T-cell (primary cell): ENCODE results near the gene ADAM11. TPM values are rescaled to one million over a fixed set of nuclear protein-coding genes. Genes with fewer than 3 reads are reported as not detected.

Experiments used
- ATAC-seq, 4 experiments: fragments of 200-7000 bp in 3 of 4; fragments of 150-1000 bp in 1 of 4; cut with Tn5 transposase; replicated peaks in 1 of 4; 1 replicate in 3 of 4; 2 replicates in 1 of 4; pipeline ENCODE4 v1.10.0; 2021; ENCODE audit warnings: moderate library complexity in 3 of 4, mild to moderate bottlenecking in 2 of 4, moderate number of reproducible peaks in 1 of 4
- CTCF ChIA-PET, 2 donors: fragments of 300-600 bp; sonication (Branson Sonifier 250); formaldehyde crosslinking; loops; one replicate each; lab custom pipeline; 2022; ENCODE audit warnings: antibody characterized with exemption in 2 of 2; lab: Charles Lee
- POLR2A ChIA-PET, 2 donors: fragments of 300-600 bp; sonication (Branson Sonifier 250); formaldehyde crosslinking; loops; one replicate each; lab custom pipeline; 2022; ENCODE audit warnings: antibody characterized with exemption in 2 of 2; lab: Charles Lee
- DNase-seq, 35 experiments: peaks; one replicate each; pipeline versions ENCODE4 v3.0.0 to v3.0.0-alpha.2; 2013 to 2023
- H3K27ac ChIP-seq: one replicate; pipeline ENCODE4 v1.5.1; 2013; ENCODE audit warnings: low read length
- H3K27me3 ChIP-seq, 2 experiments: replicated peaks in 1 of 2; 1 replicate in 1 of 2; 2 replicates in 1 of 2; pipeline versions ENCODE4 v1.6.1 to v1.7.0; 2013; ENCODE audit warnings: low read length in 1 of 2, mixed read lengths in 1 of 2; ENCODE audit not compliant: control insufficient read depth in 2 of 2, insufficient read depth in 2 of 2; ENCODE audit errors: extremely low read depth in 1 of 2
- H3K36me3 ChIP-seq, 2 donors: 1 replicate in 1 of 2; 2 replicates in 1 of 2; pipeline versions ENCODE4 v1.6.1 to v1.7.0; 2013; ENCODE audit warnings: low read length in 1 of 2; ENCODE audit not compliant: control insufficient read depth in 2 of 2, insufficient read depth in 1 of 2; ENCODE audit errors: extremely low read depth in 1 of 2
- H3K4me1 ChIP-seq, 2 experiments: 1 replicate in 1 of 2; 2 replicates in 1 of 2; pipeline versions ENCODE4 v1.6.1 to v1.7.0; 2013; ENCODE audit warnings: low read length in 2 of 2, mixed read lengths in 1 of 2; ENCODE audit not compliant: insufficient read depth in 2 of 2, control insufficient read depth in 1 of 2; ENCODE audit errors: extremely low read depth in 1 of 2
- H3K4me3 ChIP-seq, 2 donors: 1 replicate in 1 of 2; 2 replicates in 1 of 2; pipeline versions ENCODE4 v1.5.1 to v1.7.0; 2013; ENCODE audit warnings: mild to moderate bottlenecking in 2 of 2, low read length in 1 of 2, moderate library complexity in 1 of 2; ENCODE audit not compliant: control insufficient read depth in 1 of 2; ENCODE audit errors: extremely low read depth in 1 of 2
- H3K9me3 ChIP-seq: 2 replicates; pipeline ENCODE4 v1.7.0; 2013
- H3K27ac Mint-ChIP-seq, 2 donors: one replicate each; pipeline ENCODE4 v1.8.0; 2020 to 2021; ENCODE audit warnings: mild to moderate bottlenecking in 2 of 2, mixed read lengths in 2 of 2
- H3K27me3 Mint-ChIP-seq, 2 donors: one replicate each; pipeline ENCODE4 v1.8.0; 2021 to 2022; ENCODE audit warnings: mixed read lengths in 2 of 2
- H3K36me3 Mint-ChIP-seq: one replicate; pipeline ENCODE4 v1.8.0; 2021; ENCODE audit warnings: mixed read lengths
- H3K4me1 Mint-ChIP-seq, 3 donors: one replicate each; pipeline ENCODE4 v1.8.0; 2020 to 2022; ENCODE audit warnings: mixed read lengths in 3 of 3, mild to moderate bottlenecking in 1 of 3
- H3K4me3 Mint-ChIP-seq, 3 donors: one replicate each; pipeline ENCODE4 v1.8.0; 2020 to 2022; ENCODE audit warnings: mild to moderate bottlenecking in 3 of 3, mixed read lengths in 3 of 3, moderate library complexity in 3 of 3
- H3K9me3 Mint-ChIP-seq, 3 donors: one replicate each; pipeline ENCODE4 v1.8.0; 2020 to 2022; ENCODE audit warnings: mixed read lengths in 3 of 3
- WGBS: methylation state at CpG from one replicate; pipeline ENCODE4 v1.1.5; 2013; ENCODE audit warnings: missing lambda C conversion rate; ENCODE audit not compliant: insufficient coverage; 5-methylcytosine and 5-hydroxymethylcytosine counted together
- total RNA-seq, 35 experiments: library from RNA in 6 of 35; stranded (reverse) in 6 of 35; fragments of 120-200 nt in 1 of 35; gene quantifications; one replicate each; pipeline versions ENCODE4 v1.2.1 to v1.2.4 and lab custom pipeline; 2013 to 2026

Gene ADAM11
- total RNA-seq, 5 donors from 2014 or later (not counting 1 experiment from before 2014, with no cell fraction given), result 0.43 to 1.0 (median 0.68) TPM

GRCh38 chr17:44831371-44831770 is 72.6 kb downstream of the ADAM11 start:
- peak overlapping the region in 1 of 3 donors; percentile 81 for H3K4me3 Mint-ChIP-seq
- WGBS, result 89% methylated on average over 5 of the region's 12 CpGs
- peaks cover 9 to 15% (median 11%) of the 10 kb centered on the region in 3 donors for H3K4me1 Mint-ChIP-seq
- H3K9me3 ChIP-seq, result no peaks in the 10 kb centered on the region
- no peak overlapping the region for H3K27ac ChIP-seq
- CTCF ChIA-PET, result no interaction called here
- no peak overlapping the region for H3K4me3 ChIP-seq
- H3K27me3 ChIP-seq, result peaks cover 8 to 59% of the 10 kb centered on the region in 2 experiments
- H3K9me3 Mint-ChIP-seq, result no peaks in the 10 kb centered on the region
- H3K36me3 ChIP-seq, result no peaks in the 10 kb centered on the region
- H3K27me3 Mint-ChIP-seq, result peaks cover 32 to 68% of the 10 kb centered on the region in 2 donors
- ATAC-seq (no peak), DNase-seq (no peak)
- H3K4me1 ChIP-seq, result peaks cover 4 to 11% of the 10 kb centered on the region in 2 experiments
- H3K27ac Mint-ChIP-seq, result no peak overlapping the region
- no peaks in the 10 kb centered on the region for H3K36me3 Mint-ChIP-seq
- POLR2A ChIA-PET, result interaction anchor here in 1 of 2 donors (0.7 kb wide), 1 partner anchor 1183 kb away, joined by 4 read pairs; no protein-coding TSS in a partner anchor

Other genes with a start within 250 kb of the ADAM11 start
- under 1 TPM in 3 of 5 donors, not detected in 2; 0.20 to 0.38 (median 0.38) TPM for gene FZD2, start 201.5 kb upstream of the ADAM11 start, total RNA-seq
- under 1 TPM in 1 of 5 donors, not detected in 4; 0.72 TPM for gene MEIOC, start 102.5 kb upstream of the ADAM11 start, total RNA-seq
- 10 to 100 TPM; 15.1 to 20.4 (median 16.9) TPM for gene CCDC43, start 69.2 kb upstream of the ADAM11 start, total RNA-seq
- 1 to 10 TPM; 3.8 to 7.8 (median 6.8) TPM for gene DBF4B, start 50.3 kb upstream of the ADAM11 start, total RNA-seq
- under 1 TPM in 3 of 5 donors, not detected in 2; 0.09 to 0.93 (median 0.30) TPM for gene GJC1, start 71.3 kb downstream of the ADAM11 start, total RNA-seq
- not detected for gene HIGD1B, start 88.9 kb downstream of the ADAM11 start, total RNA-seq
- 100 to 1,000 TPM in 2 of 5 donors, 10 to 100 TPM in 3; 83.1 to 127 (median 96.0) TPM for gene EFTUD2, start 140.5 kb downstream of the ADAM11 start, total RNA-seq
- gene GFAP, start 156.5 kb downstream of the ADAM11 start, total RNA-seq, result not detected
- 1 to 10 TPM in 1 of 5 donors, under 1 TPM in 4; 0.37 to 1.2 (median 0.62) TPM for gene KIF18B, start 188.8 kb downstream of the ADAM11 start, total RNA-seq
- not detected for gene C1QL1, start 209.3 kb downstream of the ADAM11 start, total RNA-seq